Esophagus squamous epithelium (tissue), 5 donors: Measurements from ENCODE around the gene NTSR2. TPM values are rescaled to one million over a fixed set of nuclear protein-coding genes. Genes with fewer than 3 reads are reported as not detected.

Experiments
- DNase-seq: peaks from one replicate; lab custom pipeline; 2025; lab: John Stamatoyannopoulos, UW
- H3K27ac ChIP-seq, 4 donors: fragments of 200-600 bp; sonication (generic); one replicate each; pipeline ENCODE4 v1.5.1; 2016 to 2019; ENCODE audit warnings: mild to moderate bottlenecking in 1 of 4
- H3K27me3 ChIP-seq, 4 donors: fragments of 200-600 bp; sonication (generic); 1 replicate in 3 of 4; 2 replicates in 1 of 4; pipeline versions ENCODE4 v1.5.1 to v1.6.0; 2017 to 2021; ENCODE audit warnings: antibody characterized with exemption in 1 of 4
- H3K36me3 ChIP-seq, 3 donors: fragments of 200-600 bp; sonication (generic); one replicate each; pipeline ENCODE4 v1.5.1; 2016 to 2019
- H3K4me1 ChIP-seq, 3 donors: fragments of 200-600 bp; sonication (generic); one replicate each; pipeline ENCODE4 v1.5.1; 2017 to 2019
- H3K4me3 ChIP-seq, 4 donors: fragments of 200-600 bp; sonication (generic); 1 replicate in 3 of 4; 2 replicates in 1 of 4; pipeline ENCODE4 v1.5.1; 2016 to 2019; ENCODE audit warnings: mild to moderate bottlenecking in 2 of 4, moderate library complexity in 1 of 4
- H3K9me3 ChIP-seq, 3 donors: fragments of 200-600 bp; sonication (generic); one replicate each; pipeline ENCODE4 v1.5.1; 2016 to 2019
- POLR2A ChIP-seq, 4 donors: fragments of 450-650 bp; IDR thresholded peaks; one replicate each; pipeline ENCODE4 v1.6.1; 2017; ENCODE audit warnings: antibody characterized with exemption in 4 of 4, mild to moderate bottlenecking in 4 of 4, moderate library complexity in 3 of 4
- WGBS, 2 donors: methylation state at CpG; one replicate each; pipeline ENCODE4 v1.1.5; 2018; 5-methylcytosine and 5-hydroxymethylcytosine counted together
- intact Hi-C: fragments of 100-400 bp; cut with DNase I; formaldehyde crosslinking; loops from one replicate; pipeline ENCODE4 v1.15.0; 2022
- total RNA-seq, 4 donors: library from RNA; depleted of rRNA; stranded (reverse); fragments of >200 nt; gene quantifications; one replicate each; pipeline ENCODE4 v1.1.0, GENCODE V29; 2016
- TF ChIP-seq, protein P1 (sequence below), 6 experiments: fragments of 450-650 bp in 4 of 6; fragments of 200-600 bp in 2 of 6; sonication (generic) in 2 of 6; IDR thresholded peaks; one replicate each; pipeline ENCODE4 v1.5.1; 2016 to 2019; ENCODE audit warnings: antibody characterized with exemption in 6 of 6, mild to moderate bottlenecking in 4 of 6, moderate library complexity in 4 of 6
- donor health status: DM: yes; HTN: yes; CAD: no.

NTSR2 gene
- total RNA-seq, 4 donors from 2014 or later = not detected

DNA sequence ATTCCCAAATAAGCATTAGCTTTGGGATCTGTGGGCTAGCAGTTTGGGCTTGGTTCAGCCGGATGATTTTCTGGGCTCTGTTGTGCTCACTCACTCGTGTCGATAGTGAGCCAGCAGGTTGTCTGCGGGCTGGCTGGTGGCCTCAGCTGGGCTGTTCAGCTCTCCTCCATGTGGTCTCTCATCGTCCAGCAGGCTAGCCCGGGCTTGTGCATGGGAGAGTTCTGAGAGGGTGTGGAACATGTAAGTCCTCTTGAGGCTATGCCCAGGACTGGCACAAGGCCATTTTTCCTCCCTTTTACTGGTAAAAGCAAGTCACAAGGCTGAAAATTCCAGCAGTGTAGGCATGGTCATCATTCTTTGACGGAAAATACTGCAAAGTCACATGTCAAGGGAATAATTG, 38.5 kb downstream of the NTSR2 start:
- no peak overlapping the region for H3K4me3 ChIP-seq
- H3K27me3 ChIP-seq = no peaks in the 10 kb centered on the region
- no peak for DNase-seq
- H3K36me3 ChIP-seq = peaks cover 0 to 4% (median 0%) of the 10 kb centered on the region in 3 donors
- H3K4me1 ChIP-seq = no peaks in the 10 kb centered on the region
- 52 to 56% methylated on average over 3 to 7 of the region's 7 CpGs for WGBS, 2 donors
- no peak overlapping the region for H3K27ac ChIP-seq
- intact Hi-C loops = no loop called here
- H3K9me3 ChIP-seq = peaks cover 0 to 9% (median 0%) of the 10 kb centered on the region in 3 donors
- no peak for TF ChIP-seq POLR2A (IDR thresholded peaks at IDR 0.05)
- TF ChIP-seq, protein P1, sequence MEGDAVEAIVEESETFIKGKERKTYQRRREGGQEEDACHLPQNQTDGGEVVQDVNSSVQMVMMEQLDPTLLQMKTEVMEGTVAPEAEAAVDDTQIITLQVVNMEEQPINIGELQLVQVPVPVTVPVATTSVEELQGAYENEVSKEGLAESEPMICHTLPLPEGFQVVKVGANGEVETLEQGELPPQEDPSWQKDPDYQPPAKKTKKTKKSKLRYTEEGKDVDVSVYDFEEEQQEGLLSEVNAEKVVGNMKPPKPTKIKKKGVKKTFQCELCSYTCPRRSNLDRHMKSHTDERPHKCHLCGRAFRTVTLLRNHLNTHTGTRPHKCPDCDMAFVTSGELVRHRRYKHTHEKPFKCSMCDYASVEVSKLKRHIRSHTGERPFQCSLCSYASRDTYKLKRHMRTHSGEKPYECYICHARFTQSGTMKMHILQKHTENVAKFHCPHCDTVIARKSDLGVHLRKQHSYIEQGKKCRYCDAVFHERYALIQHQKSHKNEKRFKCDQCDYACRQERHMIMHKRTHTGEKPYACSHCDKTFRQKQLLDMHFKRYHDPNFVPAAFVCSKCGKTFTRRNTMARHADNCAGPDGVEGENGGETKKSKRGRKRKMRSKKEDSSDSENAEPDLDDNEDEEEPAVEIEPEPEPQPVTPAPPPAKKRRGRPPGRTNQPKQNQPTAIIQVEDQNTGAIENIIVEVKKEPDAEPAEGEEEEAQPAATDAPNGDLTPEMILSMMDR (IDR thresholded peaks at IDR 0.05) = no peak

DNA sequence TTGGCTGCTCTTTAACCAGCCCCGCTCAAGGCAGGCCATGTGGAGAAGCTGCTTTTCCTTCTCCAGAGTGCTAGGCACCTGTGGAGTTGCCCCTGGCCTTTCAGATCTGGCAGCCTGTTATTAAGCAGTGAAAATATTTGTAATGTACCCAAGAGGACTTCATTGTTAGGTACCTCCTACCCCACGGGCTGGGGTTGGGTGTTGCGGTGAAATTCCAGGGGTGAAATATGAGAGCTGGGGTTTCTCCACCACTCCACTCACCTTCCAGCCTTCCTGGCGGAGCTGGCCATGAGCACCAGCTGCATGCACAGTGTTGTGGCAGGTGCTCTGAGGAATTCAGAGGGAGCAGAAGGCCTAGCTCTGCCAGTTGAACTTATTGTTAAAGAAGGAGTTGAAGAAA, 39.1 kb downstream of the NTSR2 start:
- TF ChIP-seq, protein P1 (IDR thresholded peaks at IDR 0.05) = no peak
- Histone ChIP-seq H3K4me3 (no peak overlapping the region), H3K27ac (no peak overlapping the region), H3K4me1 (no peaks in the 10 kb centered on the region), H3K9me3 (peaks cover 0 to 9% (median 0%) of the 10 kb centered on the region in 3 donors), H3K27me3 (no peaks in the 10 kb centered on the region), H3K36me3 (peaks cover 0 to 4% (median 0%) of the 10 kb centered on the region in 3 donors)
- no peak for DNase-seq
- intact Hi-C loops = no loop called here
- WGBS, 2 donors = 88% methylated on average over 4 of the region's 4 CpGs

DNA sequence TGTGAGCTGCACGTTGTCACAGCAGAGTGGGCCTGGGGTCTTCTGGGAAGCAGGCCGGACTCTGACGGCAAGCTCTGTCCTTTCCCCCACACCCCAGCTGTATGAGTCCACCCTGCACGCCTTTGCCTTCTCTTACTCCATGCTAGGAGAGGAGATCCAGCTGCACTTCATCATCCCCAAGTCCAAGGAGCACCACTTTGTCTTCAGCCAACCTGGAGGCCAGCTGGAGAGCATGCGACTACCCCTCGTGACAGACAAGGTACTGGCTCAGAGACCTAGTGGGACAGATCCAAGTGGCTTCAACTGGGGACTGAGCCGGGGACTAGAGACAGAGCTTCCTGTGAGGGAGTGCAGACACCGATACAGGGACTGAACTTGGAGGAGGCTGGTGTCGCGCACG, 40.1 kb downstream of the NTSR2 start:
- Histone ChIP-seq H3K4me1 (no peaks in the 10 kb centered on the region), H3K36me3 (peaks cover 0 to 4% (median 0%) of the 10 kb centered on the region in 3 donors), H3K4me3 (no peak overlapping the region), H3K27me3 (no peaks in the 10 kb centered on the region), H3K27ac (no peak overlapping the region), H3K9me3 (peaks cover 0 to 9% (median 0%) of the 10 kb centered on the region in 3 donors)
- whole genome bisulfite sequencing, 2 donors = 83 to 89% methylated on average over 5 to 7 of the region's 11 CpGs
- intact Hi-C loops = no loop called here
- DNase-seq = no peak
- TF ChIP-seq, protein P1 (IDR thresholded peaks at IDR 0.05) = no peak
- no peak for TF ChIP-seq POLR2A (IDR thresholded peaks at IDR 0.05)

DNA sequence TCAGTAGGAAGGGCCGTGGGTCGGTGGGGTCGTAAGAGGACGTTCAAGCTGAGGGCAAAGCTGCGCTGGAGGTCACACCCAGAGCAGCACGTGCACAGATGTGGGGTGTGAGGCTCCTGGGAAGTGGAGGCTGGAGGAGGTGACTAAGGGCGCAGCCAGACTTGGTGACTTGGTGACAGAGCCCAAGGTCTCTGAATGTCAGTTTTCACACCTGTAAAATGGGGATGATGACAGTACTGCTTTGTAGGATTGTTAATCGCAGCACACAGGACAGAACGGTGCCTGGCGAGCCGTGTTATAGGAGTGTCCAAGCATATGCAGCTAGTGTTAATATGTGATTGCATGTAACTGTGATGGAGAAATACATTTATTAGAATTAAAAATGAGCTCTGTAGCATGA, 40.8 kb downstream of the NTSR2 start:
- Histone ChIP-seq H3K36me3 (peaks cover 0 to 4% (median 0%) of the 10 kb centered on the region in 3 donors), H3K27ac (no peak overlapping the region), H3K9me3 (peaks cover 0 to 9% (median 0%) of the 10 kb centered on the region in 3 donors), H3K4me3 (no peak overlapping the region), H3K4me1 (no peaks in the 10 kb centered on the region), H3K27me3 (no peaks in the 10 kb centered on the region)
- no peak for TF ChIP-seq POLR2A (IDR thresholded peaks at IDR 0.05)
- TF ChIP-seq, protein P1 (IDR thresholded peaks at IDR 0.05) = no peak
- no peak for DNase-seq
- WGBS, 2 donors = 86 to 94% methylated on average over 8 to 11 of the region's 11 CpGs
- intact Hi-C loops = no loop called here

DNA sequence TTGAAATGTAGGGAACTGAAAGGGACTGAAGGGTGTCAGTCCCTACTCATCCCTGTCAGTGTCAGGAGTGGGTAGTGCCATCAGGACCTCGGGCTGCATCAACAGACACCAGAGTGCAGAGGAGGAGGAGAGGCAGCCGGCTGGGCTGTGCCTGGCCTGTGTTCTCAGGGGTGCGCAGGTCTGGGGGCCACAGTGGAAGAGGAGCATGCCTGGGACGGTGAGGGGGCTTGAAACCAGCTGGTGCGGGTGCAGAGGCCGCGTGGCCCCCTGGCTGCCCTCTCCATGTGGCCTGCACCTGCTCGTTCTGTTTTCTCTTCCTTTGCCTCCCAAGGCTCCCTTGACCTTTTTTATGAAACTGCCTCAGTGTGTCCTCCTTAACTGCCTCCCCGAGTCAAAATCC, 41.3 kb downstream of the NTSR2 start:
- H3K36me3 ChIP-seq = peaks cover 0 to 4% (median 0%) of the 10 kb centered on the region in 3 donors
- WGBS, 2 donors = 73 to 80% methylated on average over 7 to 9 of the region's 9 CpGs
- peaks cover 0 to 9% (median 0%) of the 10 kb centered on the region in 3 donors for H3K9me3 ChIP-seq
- no peaks in the 10 kb centered on the region for H3K4me1 ChIP-seq
- H3K4me3 ChIP-seq = no peak overlapping the region
- no peak for DNase-seq
- no peaks in the 10 kb centered on the region for H3K27me3 ChIP-seq
- H3K27ac ChIP-seq = no peak overlapping the region
- TF ChIP-seq, protein P1 (IDR thresholded peaks at IDR 0.05) = no peak
- no peak for TF ChIP-seq POLR2A (IDR thresholded peaks at IDR 0.05)
- intact Hi-C loops = no loop called here
